GM21526 (cell line): ENCODE data around the gene KRT15.

Experiments used
- ATAC-seq: cut with Tn5 transposase; IDR thresholded peaks from one replicate; pipeline ENCODE4 v1.9.1; 2021; ENCODE audit warnings: moderate library complexity; ENCODE audit not compliant: unreplicated experiment, low FRiP score

Gene KRT15

DNA sequence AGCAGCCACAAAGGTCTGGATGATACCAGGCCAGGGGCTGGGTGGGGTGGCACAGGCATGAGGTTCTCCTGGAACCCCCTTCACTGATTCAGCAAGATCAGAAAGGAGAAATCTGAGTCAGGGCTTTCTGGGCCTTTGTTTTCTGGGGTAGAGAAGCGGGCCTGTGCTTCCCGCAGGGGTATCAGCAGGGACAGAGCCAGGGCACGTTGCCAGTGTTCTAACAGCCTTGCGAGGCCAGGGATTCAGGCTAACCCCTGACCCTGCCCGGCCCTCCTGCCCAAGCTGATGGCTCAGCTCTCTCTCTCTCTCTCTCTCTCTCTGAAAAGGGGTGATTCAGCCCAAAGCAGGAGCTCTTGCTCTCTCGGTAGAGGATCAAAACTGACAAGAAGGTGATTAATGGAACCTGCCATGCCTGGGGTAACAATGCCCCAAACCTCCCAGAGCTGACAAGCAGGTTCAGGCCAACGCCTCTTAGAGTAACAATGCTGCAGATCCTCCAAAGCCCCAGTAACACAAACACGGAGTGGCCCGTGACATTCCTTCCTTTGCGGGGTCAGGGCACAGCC lies 11.3 kb downstream of the KRT15 start:
- ATAC-seq = no peak

DNA sequence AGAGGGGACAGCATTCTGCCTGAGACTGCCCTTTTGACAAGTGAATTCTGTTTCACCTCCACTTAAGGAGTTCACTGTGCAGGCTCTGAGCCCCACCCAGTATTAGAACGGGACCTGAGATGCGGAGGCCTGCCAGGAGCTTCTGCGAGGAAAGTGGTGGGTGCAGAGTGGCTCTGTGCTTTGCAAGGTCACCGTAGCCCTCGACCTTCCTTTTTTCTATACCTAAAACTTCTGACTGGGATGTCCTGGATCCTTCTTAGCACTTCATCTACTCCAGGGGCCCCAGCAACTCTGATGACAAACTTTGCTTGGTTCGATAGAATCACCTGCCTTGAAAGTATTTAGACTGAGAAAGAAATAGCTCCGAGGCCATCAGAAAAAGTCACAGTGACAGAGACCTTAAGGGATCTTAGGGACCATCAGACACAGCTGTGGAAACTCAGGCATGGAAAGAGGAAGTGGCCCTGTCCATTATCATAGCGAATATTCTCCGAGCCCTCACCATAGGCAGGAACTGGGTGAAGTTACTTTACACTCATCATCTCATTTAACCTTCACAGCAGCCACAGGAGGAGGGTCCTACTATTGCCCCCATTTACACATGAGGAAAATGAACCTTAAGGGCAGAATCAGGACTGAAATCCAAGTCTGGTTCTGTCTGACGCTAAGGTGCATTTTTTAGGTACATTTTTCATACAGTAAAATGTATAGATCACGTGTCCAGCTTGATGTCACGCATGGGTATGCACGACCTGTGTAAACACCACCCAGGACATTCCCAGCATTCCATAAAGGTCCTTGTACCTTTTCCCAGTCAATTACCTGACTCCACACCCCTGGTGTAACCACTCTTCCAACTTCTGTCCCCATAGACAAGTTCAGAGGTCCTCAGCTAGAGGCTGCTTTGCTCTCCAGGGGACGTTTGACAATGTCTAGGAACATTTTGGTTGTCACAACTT lies 12.6 kb downstream of the KRT15 start:
- no peak for ATAC-seq

DNA sequence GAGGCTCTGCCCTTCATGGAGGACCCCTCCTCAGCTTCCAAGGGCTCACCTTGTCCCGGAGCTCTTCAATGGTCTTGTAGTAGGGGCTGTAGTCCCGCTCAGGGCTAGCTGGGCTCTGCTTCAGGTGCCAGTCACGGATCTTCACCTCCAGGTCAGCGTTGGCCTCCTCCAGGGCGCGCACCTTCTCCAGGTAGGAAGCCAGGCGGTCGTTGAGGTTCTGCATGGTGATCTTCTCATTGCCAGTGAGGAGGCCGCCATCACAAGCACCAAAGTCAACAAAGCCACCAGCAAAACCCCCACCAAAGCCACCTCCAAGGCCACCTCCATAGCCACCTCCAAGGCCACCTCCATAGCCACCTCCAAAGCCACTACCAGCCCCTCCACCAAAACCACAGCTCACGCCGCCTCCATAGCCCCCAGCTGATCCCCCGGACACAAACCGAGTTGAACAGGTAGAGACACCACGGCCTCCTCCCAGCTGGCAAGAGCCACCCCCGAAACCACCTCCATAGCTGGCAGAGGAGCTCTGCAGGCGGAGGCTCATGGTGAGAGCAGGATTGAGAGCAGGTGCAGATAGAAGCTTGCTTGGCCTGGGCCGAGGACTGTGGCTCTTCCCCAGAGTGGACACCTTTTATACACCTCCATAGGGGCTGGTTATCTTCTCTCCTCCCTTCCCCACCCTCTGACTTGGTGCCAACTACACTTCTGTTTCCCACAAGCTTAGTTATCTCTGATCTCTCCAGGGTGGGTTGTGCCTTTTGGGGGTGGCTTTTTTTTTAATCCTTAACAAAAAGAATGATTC lies 13.5 kb downstream of the KRT15 start, which contains the start of gene KRT13:
TSS of gene KRT13 (minus strand) at position 606 of the 802 bp plus-strand sequence. CDS start at position 544, 62 bp downstream.
- no peak for ATAC-seq

DNA sequence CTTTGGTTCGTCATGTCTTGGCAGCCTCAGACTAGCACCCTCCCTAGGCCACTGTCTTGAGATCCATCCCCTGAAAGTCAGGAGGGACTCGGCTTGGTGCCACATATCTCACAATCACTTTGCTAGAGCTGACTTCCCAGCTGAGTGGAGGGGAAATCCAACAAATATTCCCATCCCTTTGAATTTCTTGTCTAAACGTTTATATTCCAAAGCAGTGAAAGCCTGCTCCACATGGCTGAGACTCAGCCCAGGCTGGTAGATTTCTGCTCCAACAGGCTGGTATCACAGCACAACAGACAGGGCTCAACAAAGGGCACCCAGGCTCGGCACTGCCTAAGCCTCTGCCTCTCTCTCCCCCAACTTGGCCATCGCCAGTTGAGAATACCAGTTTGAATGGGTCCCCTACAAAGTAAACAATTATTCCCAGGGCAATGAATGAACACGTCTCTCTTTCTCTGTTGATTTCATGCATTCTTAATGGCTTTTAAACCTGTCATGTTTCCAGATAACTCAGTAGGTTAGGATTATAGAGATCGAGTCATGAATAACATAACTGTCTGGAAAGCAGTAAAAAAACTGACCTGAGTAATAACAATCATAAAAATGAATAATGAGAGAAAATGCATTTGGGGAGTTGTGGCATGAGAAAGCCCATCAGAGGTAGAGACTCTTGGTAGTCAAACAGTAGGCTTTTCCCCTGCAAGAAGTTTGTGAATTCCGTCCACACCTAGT lies 14.3 kb downstream of the KRT15 start:
- ATAC-seq = no peak

DNA sequence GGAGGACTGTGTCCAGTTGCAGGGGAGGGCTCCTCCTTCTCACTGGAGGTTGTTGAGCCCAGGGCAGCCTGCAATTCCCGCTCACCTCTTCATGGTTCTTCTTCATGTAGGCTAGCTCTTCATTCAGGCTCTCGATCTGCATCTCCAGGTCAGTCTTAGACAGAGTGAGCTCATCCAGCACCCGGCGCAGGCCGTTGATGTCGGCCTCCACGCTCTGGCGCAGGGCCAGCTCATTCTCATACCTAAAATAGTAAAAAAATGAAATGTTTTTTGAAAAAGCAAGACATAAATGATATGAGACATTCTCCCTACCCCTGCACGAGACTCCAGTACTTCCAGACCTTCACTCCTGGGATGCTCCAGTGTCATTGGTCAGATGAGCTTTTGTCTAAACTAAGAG lies 15.5 kb downstream of the KRT15 start:
- no peak for ATAC-seq

DNA sequence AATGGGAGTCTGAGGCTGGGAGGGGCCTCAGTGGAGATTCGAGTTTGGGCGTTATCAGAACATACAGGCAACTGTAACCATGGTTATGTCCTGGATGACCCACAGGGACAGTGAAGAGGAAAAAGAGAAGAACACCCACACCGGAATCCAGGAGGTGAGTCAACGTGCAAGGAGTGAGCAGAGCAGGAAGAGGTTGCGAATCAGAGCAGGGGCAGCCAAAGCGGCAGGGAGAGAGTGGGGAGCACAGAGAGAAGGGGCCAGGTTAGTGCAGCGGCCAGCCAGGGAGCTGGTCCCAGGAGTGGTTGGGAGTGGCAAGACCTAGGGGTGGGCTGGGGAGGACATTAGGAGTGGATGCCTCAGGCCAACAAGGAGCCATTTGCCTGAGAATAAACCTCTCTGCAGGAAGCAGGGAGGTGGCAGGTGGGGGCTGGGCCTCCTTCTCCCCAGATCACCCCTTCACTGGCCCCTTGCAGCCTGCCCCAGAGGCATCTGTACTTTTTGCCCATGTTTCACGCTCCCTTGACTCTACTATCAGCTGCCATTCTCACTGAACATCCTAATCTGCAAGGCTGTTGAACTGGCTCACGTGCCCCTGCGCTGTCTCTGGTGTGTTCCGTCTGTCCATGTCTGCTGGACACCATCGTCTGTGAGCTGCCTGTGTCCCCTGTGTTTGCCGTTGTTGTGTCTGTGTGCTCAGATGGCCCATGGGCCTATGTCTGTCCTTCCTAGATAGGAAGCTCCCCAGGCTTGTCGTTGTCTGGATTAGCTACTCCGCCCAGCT lies 18.4 kb downstream of the KRT15 start:
- no peak for ATAC-seq

DNA sequence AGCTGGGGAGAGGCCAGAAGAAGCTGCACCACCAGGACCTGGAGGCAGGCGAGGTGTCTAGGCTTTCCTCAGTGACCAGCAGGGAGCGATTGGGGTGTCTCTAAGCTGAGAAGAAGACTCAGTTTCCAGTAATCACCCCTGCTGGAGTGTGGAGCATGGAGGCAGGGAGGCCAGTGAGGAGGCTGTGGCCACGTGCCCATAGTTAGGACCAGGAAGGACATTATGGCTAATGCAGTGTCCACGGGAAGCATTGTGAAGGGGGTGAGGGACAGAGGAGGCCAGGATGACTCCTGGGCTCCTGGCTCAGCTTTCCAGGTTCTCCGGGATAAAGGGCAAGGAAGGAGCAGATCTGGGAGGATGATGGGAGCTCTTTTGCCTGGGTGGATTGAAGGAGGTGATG lies 19.0 kb downstream of the KRT15 start:
- ATAC-seq = no peak

DNA sequence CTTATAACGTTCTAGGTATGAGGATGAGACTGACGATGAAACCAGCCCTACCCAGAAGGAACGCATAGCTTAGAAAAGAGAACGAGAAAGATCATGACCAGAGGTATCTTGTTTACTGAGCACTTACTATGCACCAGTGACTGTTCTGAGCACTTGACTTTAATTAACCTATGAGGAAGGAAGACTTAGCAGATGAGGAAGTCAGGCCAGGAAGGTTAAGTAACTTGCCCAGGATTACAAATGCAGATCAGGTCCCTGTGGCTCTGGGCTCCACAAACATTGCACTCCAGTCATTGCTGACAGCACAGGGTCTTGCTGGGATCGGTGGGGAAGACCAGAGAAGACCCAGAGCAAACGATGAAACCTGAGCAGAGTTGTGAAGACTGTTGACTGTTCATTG lies 20.4 kb downstream of the KRT15 start:
- ATAC-seq = no peak

DNA sequence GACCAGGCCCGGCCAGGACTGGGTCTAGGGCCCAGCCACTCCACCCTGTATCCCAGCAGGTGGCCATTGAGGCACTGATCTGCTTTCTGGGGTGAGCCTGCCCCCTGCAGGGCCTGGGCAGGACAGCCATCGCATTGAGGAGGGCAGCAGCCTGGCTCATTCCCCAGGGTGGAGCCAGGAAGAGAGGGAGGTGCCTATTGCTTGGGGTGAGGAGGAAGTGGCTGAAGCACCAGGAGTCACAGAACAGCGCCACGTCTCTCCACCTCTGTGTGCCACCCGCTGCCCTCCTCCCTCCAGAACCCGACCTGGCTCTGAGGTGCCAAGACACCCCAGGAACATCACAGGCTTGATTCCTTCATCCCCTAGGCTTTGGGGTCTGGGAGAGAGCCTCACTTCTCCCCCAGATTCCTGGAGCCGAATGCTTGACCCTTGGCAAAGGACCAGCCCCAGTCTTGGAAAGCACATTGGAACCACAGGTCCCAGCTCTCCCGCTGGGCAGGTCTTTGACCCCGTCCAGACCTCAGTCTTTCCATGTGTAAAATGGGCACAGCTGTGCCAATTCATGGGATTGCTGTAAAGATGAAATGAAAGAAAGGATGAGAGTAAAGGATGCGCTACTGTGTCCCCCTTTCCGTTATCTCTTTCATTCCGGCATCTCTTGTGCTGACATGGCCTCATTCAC lies 21.7 kb downstream of the KRT15 start:
- ATAC-seq = no peak

DNA sequence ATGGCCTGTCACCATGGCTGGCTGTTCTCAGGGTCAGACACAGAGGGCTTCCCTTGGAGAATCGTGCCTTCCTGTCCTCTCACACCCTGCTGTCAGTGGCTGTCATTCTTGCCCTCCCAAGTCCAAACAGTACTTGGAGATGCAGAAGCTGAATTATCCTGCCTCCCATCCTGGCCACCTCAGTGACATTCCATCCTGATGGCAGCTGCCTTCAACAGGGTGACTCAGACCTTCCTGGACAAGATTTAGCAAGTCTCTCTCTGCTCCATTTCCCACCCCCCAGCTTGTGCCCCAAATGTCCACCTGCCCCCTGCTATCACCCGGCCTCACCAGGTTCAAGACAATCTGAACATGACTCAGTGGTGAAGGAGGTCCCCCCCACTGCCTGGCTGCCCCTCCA lies 24.2 kb downstream of the KRT15 start:
- no peak for ATAC-seq

DNA sequence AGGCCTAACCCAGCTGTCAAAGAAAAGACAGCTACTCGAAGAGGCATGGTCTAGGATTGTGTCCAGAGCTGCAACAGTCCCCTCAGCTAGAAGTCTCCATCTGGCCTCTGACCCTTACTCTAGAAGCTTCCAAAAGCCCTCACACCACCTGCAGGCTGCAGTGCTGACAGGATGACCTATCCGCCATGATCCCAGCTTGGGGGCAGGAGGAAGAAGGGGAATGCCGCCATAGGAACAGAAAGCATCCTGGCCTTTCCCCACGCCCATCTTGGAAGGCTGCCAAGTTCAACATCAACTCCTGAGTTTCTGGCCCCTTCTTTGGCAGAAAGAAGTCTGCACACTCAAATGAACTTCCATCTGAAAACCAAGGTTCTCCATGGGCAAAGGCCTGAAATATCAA lies 25.9 kb downstream of the KRT15 start:
- no peak for ATAC-seq

DNA sequence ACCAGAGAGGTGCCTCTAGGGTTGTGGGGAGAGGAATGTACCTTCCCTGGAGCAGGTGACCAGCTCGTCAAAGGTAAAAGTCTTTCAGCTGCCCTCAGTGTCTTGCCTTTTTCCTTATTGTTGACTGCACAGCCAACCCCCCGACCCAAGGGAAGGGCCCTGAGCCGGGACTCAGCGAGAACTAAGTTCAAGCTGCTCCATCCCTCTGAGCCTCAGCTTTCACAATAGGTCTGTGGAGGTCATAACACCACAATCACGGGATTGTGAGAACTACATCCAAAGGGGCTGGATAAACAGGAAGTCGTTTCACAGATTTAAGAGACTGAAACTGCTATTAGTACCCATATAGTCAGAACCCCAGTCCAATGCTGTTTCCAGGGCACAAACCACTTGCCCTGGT lies 26.3 kb downstream of the KRT15 start:
- ATAC-seq = no peak

DNA sequence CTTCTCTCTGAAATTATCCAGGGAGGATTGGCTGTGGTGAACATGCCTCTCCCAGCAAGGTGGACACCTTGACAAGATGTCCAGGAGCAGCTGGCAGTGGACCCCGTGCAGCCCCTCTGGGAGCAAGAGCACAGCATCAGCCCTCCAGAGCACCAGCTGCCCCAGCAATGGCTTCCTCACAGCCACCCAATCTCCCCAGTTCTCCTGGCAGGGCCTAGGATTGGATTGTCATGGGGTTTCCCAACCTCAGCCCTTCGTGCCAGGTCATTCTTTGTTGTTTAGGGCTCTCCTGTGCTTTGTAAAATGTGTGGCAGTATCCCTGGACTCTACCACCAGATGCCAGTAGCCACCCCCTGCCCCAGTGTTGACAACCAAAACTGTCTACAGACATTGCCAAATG lies 27.2 kb downstream of the KRT15 start:
- ATAC-seq = no peak

DNA sequence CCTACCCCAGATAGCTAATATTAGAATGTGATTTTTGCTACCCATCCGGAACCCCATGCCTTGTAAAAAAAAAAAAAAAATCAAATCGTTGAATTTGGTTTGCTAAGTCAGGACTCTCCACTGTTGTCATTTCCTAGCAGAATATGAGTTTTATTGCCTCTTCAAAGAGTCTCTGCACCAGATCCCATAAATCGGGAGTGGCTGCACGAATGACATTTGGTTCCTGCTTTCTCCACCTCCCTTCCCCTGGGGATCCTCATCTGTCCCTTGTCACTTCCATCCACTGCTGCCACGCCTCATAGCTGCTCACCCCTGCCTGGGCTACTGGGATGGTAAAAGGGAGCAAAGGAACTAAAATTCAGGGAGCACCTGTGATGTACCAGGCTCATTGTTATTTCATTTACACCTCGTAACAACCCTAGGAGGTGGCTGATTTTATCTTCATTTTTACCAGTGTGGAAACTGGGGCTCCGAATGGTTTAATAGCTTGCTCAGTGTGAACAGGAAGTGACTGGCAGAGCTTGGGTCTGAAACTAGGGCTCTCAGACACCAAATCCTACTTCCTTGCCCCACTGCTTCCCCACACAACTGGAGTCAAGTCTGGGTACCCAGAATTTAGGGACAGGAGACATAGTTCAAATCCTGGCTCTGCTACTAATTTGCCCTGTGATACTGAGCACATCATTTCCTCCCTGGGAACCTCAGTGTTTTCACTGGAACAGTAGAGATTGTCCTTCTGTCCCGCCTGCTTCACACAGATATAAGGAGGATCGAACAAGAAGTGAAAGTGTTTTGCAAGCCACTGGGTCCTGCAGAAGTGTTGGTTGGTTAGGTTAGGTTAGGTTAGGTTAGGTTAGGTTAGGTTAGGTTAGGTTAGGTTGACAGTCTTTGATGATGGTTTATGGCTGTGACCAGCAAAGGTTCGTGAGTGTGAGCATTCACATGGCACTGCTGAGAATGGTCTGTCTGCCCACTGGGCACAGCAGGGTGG lies 28.4 kb downstream of the KRT15 start:
- ATAC-seq = no peak

DNA sequence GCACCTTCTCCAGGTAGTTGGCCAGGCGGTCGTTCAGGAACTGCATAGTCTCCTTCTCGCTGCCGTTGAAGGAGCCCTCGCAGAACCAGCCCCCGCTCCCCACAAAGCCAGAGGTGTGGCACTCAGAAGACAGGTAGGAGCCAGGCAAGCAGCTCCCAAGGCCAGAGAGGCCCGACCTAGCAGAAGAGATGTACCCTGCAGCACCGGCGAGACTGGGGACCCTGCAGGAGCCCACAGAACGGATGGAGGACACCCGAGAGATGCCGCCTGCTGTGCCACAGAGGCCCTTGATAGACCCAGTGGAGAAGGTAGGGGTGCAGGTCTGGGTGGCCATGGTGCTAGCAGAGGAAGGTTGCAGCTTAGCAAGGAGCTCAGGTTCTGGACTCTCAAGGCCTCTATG lies 29.2 kb downstream of the KRT15 start, which contains the start of gene KRT36:
TSS of gene KRT36 (minus strand) at position 380 of the 400 bp plus-strand sequence. CDS start at position 334, 46 bp downstream.
- no peak for ATAC-seq

DNA sequence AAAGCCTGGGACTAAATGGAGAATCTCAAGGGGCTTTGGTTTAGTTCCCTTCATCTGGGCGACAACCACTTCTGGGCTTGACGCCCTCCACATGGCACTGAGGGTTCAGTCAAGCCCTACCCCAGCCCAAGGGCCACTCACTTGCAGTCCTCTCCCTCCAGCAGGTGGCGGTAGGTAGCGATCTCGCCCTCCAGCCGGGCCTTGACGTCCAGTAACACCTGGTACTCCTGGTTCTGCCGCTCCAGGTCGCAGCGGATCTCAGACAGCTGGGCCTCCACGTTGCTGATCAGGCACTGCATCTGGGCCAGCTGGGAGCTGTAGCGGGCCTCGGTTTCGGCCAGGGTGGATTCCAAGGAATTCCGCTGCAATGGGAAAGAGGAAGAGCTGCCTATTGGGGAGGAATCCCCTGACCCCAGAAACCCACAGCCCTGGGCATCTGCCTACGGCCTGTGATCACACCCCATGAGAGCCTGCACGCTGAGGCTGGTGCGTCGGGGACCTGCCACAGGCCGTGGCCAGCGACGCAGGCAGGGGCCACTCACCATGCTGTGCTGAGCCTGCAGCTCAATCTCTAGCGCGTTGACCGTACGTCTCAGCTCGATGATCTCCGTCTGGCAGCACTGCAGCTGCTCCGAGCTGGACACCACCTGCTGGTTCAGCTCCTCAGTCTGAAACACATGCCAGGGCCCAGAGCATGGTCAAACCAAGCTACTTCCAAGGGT lies 31.7 kb downstream of the KRT15 start:
- ATAC-seq = no peak

DNA sequence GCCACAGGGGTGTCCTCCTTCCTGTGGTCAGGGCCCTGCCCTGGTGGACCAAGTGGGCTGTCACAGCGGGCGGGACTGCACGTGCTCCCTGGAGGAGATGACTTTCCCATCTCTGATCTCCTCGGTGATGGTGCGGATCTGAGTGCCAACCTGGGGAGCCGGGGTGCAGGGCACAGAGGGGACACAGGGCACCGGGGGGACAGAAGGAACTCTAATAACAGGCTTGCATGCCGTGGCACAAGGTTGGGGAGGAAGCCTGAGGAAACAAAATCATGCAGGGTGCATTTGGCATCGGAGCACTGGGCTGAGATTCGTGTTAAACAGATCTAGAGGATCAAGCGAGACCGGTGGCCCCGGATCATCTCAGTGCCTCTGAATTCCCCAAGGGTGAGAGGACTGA lies 32.4 kb downstream of the KRT15 start:
- no peak for ATAC-seq
